Measurements from ENCODE around the gene LDHAL6A.
"Not testable (repeated sequence)": the region's sequence is repeated elsewhere in the genome, so short reads cannot be mapped to it uniquely, and the experiment has no call there.

LDHAL6A gene

GRCh38 chr11:18455686-18456372, at the start of gene LDHAL6A:
Gene LDHAL6A (plus strand): TSS chr11:18455856. CDS start chr11:18456681, 825 bp downstream.
- no peak for DNase-seq (ENCODE audit: low spot score)

DNA sequence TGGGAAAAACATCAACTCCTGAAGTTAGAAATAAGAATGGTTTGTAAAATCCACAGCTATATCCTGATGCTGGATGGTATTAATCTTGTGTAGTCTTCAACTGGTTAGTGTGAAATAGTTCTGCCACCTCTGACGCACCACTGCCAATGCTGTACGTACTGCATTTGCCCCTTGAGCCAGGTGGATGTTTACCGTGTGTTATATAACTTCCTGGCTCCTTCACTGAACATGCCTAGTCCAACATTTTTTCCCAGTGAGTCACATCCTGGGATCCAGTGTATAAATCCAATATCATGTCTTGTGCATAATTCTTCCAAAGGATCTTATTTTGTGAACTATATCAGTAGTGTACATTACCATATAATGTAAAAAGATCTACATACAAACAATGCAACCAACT, 48.3 kb upstream of the LDHAL6A start:
- DNase-seq (ENCODE audit: low spot score): not testable (repeated sequence)

GRCh38 chr11:18408558-18409291, 46.9 kb upstream of the LDHAL6A start:
- no peak for DNase-seq (ENCODE audit: low spot score)

DNA sequence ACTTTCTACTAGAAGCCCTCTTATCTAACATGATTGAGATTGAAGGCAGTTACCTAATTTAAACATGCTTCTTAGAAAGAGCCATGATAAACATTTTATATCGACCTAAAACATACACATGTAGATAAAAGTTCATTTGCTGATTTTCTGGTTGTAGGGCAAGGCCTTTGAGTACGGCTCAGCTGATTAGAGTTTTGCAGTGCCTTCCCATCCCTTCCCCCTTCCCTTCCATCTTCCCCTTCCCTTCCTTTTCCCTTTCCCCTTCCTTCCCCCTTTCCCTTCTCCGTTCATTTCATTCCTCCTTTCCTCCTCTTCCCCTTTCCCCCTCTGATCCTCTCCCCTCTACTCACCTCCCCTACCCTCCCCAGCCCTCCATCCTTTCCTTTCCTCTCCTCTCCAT, 39.2 kb upstream of the LDHAL6A start:
- no peak for DNase-seq (ENCODE audit: low spot score)

GRCh38 chr11:18419040-18419439, 36.6 kb upstream of the LDHAL6A start:
- no peak for DNase-seq (ENCODE audit: low spot score)

- no peak for DNase-seq (ENCODE audit: low spot score)
These were observed 35.6 kb upstream of the LDHAL6A start for GRCh38 chr11:18420067-18420466.

DNA sequence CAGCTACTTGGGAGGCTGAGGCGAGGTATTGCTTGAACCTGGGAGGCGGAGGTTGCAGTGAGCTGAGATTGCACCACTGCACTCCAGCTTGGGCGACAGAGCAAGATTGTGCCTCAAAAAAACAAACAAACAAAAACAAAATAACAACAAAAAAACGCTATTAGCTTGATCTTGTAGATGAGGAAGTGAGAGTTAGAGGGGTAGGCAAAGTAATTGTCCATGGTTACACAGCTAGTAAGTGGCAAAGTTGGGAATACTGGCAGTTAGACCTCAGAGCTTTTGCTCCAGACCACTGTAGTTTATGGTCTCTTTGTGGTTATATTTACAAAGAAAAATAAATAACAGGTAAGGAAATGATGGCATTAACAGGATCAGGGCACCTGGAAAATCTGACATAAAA, 28.4 kb upstream of the LDHAL6A start:
- no peak for DNase-seq (ENCODE audit: low spot score)

DNA sequence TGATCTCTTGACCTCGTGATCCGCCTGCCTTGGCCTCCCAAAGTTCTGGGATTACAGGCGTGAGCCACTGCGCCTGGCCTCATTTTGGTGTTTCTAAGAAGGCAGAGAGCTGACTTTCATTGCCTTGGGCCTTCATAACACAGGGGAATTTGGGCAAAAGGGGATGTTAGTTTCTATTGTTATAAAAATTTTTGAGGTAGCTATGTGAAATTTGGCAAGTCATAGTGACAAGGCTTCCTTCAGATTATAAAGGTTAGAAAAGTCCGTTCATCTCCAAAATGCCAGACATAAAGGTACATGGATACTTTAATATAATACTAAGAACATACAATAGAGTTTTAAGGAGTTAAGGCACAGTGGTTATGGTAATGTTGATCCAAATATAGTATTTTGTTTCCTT, 26.3 kb upstream of the LDHAL6A start:
- no peak for DNase-seq (ENCODE audit: low spot score)

DNA sequence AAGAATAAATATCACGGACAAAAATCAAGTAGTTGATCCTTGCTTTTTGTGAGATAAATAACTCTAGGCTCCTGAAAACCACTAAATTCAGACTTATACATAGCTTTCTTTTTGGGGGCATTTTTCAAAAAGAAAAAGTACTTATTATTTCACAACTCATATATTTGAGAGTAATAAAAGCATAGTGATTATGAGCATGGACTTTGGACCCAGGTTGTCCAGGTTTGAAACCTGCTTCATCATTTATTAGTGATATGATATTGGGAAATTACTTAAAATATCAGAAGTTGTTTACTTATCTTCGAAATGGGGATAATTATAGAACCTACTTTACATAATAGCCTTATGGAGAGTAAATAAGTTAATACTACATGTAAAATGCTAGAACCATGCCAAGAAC, 17.0 kb upstream of the LDHAL6A start:
- no peak for DNase-seq (ENCODE audit: low spot score)

DNA sequence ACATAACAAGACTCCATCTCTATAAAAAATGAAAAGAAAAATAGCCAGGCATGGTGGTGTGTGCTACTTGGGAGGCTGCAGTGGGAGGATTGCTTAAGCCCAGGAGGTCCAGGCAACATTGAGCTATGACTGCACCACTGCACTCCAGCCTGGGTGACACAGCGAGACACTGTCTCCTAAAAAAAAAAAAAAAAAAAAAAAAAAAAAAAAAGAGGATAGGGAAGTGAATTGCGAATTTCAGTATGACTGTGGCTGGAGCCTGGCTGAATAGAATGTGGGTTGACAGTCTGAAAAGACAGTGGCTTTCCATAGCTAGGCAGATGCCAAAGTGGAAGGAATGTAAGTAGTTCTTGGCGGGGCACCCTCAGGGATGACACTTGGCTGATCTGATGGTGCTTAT, 6.4 kb upstream of the LDHAL6A start:
- no peak for DNase-seq (ENCODE audit: low spot score)

DNA sequence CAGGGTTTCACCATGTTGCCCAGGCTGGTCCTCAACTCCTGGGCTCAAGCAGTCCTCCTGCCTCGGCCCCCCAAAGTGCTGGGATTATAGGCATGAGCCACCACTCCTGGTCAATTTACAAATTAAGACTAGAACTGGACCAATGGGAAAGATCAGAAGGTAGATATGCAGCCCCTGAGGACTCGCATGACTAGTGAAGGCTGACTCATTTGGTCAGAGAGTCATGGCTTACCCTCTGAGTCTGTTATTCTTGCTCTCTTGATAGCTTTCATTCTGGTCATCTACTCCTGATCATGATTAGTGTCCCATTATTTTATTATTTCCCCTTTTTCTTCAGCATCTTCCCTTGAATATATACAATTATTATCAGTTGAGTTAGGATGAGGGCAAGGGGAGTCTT, 2.7 kb upstream of the LDHAL6A start:
- DNase-seq (ENCODE audit: low spot score): no peak

DNA sequence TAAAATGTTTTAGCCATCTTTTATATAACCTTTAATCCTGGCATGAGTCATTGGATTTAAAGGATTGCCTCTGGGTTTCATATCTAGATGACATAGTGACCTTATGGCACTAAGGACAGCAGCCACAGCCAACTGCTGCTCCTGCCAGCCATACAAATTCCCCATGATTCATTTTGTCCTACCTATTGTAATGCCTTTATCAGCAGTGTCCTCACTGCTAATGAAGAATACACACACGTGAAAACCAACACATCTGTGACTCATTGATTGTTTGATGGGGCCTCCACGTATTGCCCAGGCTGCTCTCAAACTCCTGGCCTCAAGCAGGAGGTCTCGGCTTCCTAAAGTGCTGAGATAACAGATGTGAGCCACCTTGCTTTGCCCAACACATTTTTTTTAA, 1.8 kb downstream of the LDHAL6A start:
- no peak for DNase-seq (ENCODE audit: low spot score)

DNA sequence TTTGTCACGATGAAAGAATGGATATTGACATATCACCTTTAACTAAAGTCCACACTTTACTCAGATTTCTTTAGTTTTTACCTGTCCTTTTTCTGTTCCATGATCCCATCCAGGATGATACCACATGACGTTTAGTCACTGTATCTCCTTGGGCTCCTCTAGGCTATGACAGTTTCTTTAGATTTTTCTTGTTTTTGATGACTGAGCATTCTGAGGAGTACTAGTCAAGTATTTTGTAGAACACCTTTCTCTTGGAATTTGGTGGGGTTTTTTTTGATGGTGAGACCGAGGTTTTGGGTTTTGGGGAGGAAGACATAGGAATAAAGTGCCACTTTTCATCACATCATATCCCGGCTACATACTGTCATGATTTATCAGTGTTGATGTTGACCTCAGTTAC, 4.0 kb downstream of the LDHAL6A start:
- DNase-seq (ENCODE audit: low spot score): no peak

GRCh38 chr11:18461909-18462308, 6.3 kb downstream of the LDHAL6A start:
- DNase-seq (ENCODE audit: low spot score): no peak

DNA sequence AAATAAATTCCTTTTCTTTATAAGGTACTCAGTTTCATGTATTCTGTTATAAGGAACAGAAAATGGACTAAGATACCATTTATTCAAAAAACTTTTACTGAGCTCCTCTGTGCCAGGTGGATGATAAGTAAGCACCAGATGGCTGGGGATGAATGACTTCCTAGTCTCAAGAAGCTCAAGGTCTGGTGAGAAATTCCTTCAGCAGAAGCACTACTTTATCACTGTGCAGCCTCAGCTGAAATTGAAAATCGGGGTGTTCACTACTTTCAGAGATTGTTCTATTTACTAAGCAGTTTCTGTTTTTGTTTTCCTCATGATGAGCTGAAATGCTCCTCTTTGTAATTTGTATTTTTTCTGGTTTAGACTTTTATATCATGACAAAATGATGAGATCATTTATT, 7.8 kb downstream of the LDHAL6A start:
- no peak for DNase-seq (ENCODE audit: low spot score)

DNA sequence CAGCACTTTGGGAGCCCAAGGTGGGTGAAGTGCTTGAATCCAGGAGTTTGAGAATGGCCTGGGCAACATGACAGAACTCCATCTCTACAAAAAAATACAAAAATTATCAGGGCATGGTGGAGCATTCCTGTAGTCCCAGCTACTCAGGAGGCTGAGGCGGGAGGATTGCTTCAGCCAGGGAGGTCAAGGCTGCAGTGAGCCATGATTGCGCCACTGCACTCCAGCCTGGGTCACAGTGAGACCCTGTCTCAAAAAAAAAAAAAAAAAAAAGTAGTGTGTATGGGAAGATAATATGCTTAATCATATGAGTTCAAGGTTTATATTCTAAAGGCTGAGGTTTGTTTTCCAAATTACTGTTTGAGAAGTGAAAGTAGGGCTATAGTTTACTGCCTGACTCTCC, 10.7 kb downstream of the LDHAL6A start:
- DNase-seq (ENCODE audit: low spot score): no peak

DNA sequence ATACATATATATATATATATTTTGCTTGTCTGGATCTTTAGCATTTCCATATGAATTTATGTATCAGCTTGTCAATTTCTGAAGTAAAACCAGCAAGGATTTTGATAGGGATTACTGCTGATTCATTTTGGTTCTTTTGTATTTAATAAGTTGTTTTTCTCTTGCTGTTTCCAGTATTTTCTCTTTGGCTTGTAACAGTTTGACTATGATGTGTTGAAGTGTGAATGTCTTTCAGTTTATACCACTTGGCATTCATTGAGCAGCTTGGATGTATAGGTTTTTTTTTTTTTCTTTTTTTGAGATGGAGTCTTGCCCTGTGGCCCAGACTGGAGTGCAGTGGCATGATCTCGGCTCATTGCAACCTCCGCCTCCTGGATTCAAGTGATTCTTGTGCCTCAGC, 12.4 kb downstream of the LDHAL6A start:
- no peak for DNase-seq (ENCODE audit: low spot score)

- DNase-seq (ENCODE audit: low spot score): no peak
These were observed 13.3 kb downstream of the LDHAL6A start for GRCh38 chr11:18468961-18469360.

GRCh38 chr11:18471995-18472394, 16.3 kb downstream of the LDHAL6A start:
- no peak for DNase-seq (ENCODE audit: low spot score)

DNA sequence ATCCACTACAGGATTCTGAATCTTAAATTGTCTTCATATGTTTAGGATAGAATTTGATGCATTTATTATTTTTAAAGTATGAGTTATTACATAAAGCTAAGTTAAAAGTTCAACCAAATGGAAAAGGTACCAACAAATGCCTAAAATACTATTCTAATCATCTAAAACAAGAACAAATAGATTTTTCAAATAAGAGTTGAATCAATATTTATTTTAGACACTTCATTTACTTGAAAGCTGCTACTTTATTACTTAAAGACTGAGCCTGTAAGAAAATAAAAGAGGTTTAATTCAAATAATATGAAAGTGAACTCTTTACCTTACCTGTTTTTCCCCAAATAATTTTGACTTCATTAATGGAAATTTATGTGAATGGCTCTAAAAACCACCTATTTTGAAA, 16.9 kb downstream of the LDHAL6A start:
- DNase-seq (ENCODE audit: low spot score): no peak

DNA sequence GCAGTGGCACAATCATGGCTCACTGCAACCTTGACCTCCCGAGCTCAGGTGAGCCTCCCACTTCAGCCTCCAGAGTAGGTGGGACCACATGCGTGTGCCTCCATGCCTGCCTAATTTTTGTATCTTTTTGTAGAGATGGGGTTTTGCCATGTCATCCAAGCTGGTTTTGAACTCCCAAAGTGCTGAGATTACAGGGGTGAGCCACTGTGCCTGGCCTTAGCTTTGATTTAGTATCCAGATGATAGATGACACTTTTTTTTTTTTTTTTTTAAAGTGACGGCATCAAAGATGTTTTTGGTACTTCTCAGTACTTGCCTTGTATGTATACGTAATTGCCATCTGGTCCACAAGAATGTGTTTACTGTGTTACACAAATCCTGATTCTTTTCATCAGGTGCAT, 23.4 kb downstream of the LDHAL6A start:
- DNase-seq (ENCODE audit: low spot score): no peak

DNA sequence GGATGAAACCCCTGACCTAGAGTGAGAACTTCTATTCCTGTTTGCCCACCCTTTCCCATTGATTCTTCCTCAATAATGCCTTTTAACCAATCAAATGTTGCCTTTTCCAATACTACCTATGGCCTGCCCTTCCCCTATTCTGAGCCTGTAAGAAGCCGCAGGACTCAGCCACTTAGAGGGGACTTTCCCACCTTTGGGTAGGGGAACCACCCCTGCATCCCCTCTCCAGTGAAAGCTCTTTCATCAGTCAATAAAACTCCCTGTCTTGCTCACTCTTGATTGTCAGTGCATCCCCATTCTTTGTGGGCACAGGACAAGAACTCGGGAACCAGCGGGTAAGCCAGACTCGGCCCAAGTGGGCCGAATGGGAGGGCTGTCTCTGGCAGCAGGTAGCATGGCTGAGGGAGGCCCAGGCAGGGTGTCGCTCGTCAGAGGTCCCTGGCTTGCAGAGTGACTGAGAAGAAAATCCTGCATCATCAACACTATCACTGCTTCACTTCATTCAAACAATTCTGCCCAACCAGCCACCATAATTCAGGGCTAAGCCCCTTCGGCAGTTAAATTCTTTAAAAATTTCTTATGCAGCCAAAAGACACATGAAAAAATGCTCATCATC, 30.4 kb downstream of the LDHAL6A start:
- DNase-seq (ENCODE audit: low spot score): no peak

DNA sequence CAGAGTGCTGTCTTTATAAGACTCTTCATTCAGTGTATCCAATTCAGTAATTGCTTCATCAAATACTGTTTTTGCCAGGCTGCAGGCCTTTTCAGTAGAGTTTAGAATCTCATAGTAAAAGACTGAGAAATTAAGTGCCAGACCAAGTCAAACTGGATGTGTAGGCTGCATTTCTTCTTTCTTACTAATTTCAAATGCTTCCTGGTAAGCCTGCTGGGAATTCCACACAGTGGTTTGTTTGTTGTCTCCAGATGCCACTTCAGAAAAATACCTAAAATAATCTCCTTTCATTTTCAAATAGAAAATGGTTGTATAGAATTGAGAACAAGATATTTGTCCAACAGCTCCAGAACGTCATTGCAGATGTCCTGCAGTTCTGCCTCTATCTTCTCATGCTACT, 34.7 kb downstream of the LDHAL6A start:
- DNase-seq (ENCODE audit: low spot score): no peak
